Activated T-cell treated with anti-CD3 and anti-CD28 coated beads, Interleukin-2, amount 50 U/mL, for 72 hours (primary cell): ENCODE measurements around the gene PRKN. TPM values are rescaled to one million over a fixed set of nuclear protein-coding genes. Genes with fewer than 3 reads are reported as not detected.
"Not testable (repeated sequence)": the region's sequence is repeated elsewhere in the genome, so short reads cannot be mapped to it uniquely, and the experiment has no call there.

Experiments used
- ATAC-seq, 2 donors: fragments of 150-1000 bp; cut with Tn5 transposase; replicated peaks in 1 of 2; 2 replicates each; pipeline ENCODE4 v1.10.0; 2021; ENCODE audit warnings: moderate library complexity in 2 of 2, mild to moderate bottlenecking in 1 of 2
- DNase-seq, 2 donors: peaks; one replicate each; pipeline ENCODE4 v3.0.0; 2021 to 2022; ENCODE audit warnings: mixed read lengths in 1 of 2
- H3K27ac Mint-ChIP-seq: one replicate; pipeline ENCODE4 v1.8.0; 2022; ENCODE audit warnings: mild to moderate bottlenecking, moderate library complexity, mixed read lengths
- H3K27me3 Mint-ChIP-seq: one replicate; pipeline ENCODE4 v1.8.0; 2022; ENCODE audit warnings: low read depth, mixed read lengths
- H3K36me3 Mint-ChIP-seq, 2 donors: one replicate each; pipeline ENCODE4 v1.8.0; 2022; ENCODE audit warnings: mixed read lengths in 2 of 2, mild to moderate bottlenecking in 1 of 2; ENCODE audit not compliant: insufficient read depth in 2 of 2
- H3K4me1 Mint-ChIP-seq: one replicate; pipeline ENCODE4 v1.8.0; 2022; ENCODE audit warnings: low read depth, mixed read lengths
- H3K4me3 Mint-ChIP-seq, 2 donors: one replicate each; pipeline ENCODE4 v1.8.0; 2022; ENCODE audit warnings: mild to moderate bottlenecking in 2 of 2, mixed read lengths in 2 of 2, moderate library complexity in 2 of 2
- H3K9me3 Mint-ChIP-seq, 2 donors: one replicate each; pipeline ENCODE4 v1.8.0; 2022; ENCODE audit warnings: mixed read lengths in 2 of 2
- total RNA-seq, 2 donors: library from RNA; stranded (reverse); gene quantifications; one replicate each; pipeline ENCODE4 v1.2.3, GENCODE V29; 2022

Gene PRKN
- total RNA-seq, 2 donors from 2014 or later = 2.5 to 2.8 TPM

GRCh38 chr6:162683135-162683534, 44.4 kb downstream of the PRKN start:
- H3K4me1 Mint-ChIP-seq = no peaks in the 10 kb centered on the region
- DNase-seq (no peak), ATAC-seq (no peak)
- no peak overlapping the region for H3K4me3 Mint-ChIP-seq
- H3K27ac Mint-ChIP-seq = no peak overlapping the region
- H3K9me3 Mint-ChIP-seq = peaks cover 0 to 1% of the 10 kb centered on the region in 2 donors
- H3K36me3 Mint-ChIP-seq = no peaks in the 10 kb centered on the region
- no peaks in the 10 kb centered on the region for H3K27me3 Mint-ChIP-seq

GRCh38 chr6:162681447-162681846, 46.1 kb downstream of the PRKN start:
- Mint-ChIP-seq H3K4me1 (no peaks in the 10 kb centered on the region), H3K36me3 (no peaks in the 10 kb centered on the region), H3K27me3 (no peaks in the 10 kb centered on the region), H3K27ac (no peak overlapping the region), H3K9me3 (peaks cover 0 to 1% of the 10 kb centered on the region in 2 donors), H3K4me3 (no peak overlapping the region)
- ATAC-seq = no peak
- DNase-seq = no peak

- Mint-ChIP-seq H3K36me3 (no peaks in the 10 kb centered on the region), H3K27me3 (no peaks in the 10 kb centered on the region), H3K9me3 (peaks cover 0 to 1% of the 10 kb centered on the region in 2 donors), H3K27ac (no peak overlapping the region), H3K4me3 (no peak overlapping the region), H3K4me1 (no peaks in the 10 kb centered on the region)
- no peak for DNase-seq
- no peak for ATAC-seq
These were observed 46.7 kb downstream of the PRKN start for GRCh38 chr6:162680871-162681270.

- Mint-ChIP-seq H3K9me3 (peaks cover 0 to 1% of the 10 kb centered on the region in 2 donors), H3K36me3 (no peaks in the 10 kb centered on the region), H3K27me3 (no peaks in the 10 kb centered on the region), H3K27ac (no peak overlapping the region), H3K4me3 (no peak overlapping the region), H3K4me1 (no peaks in the 10 kb centered on the region)
- ATAC-seq (no peak), DNase-seq (no peak)
These were observed 47.2 kb downstream of the PRKN start for GRCh38 chr6:162680367-162680766.

GRCh38 chr6:162679681-162680080, 47.9 kb downstream of the PRKN start:
- ATAC-seq = no peak
- Mint-ChIP-seq H3K27me3 (no peaks in the 10 kb centered on the region), H3K4me3 (no peak overlapping the region), H3K27ac (no peak overlapping the region), H3K4me1 (no peaks in the 10 kb centered on the region), H3K36me3 (no peaks in the 10 kb centered on the region), H3K9me3 (peaks cover 1% of the 10 kb centered on the region in 2 donors)
- no peak for DNase-seq

- H3K9me3 Mint-ChIP-seq, H3K36me3 Mint-ChIP-seq, DNase-seq, H3K4me3 Mint-ChIP-seq, H3K27ac Mint-ChIP-seq, H3K27me3 Mint-ChIP-seq, ATAC-seq, H3K4me1 Mint-ChIP-seq: not testable (repeated sequence)
These were observed 48.7 kb downstream of the PRKN start for GRCh38 chr6:162678896-162679295.

- Mint-ChIP-seq H3K4me3 (no peak overlapping the region), H3K27me3 (no peaks in the 10 kb centered on the region), H3K9me3 (peaks cover 3 to 6% of the 10 kb centered on the region in 2 donors), H3K36me3 (no peaks in the 10 kb centered on the region), H3K27ac (no peak overlapping the region), H3K4me1 (no peaks in the 10 kb centered on the region)
- ATAC-seq = no peak
- DNase-seq = no peak
These were observed 52.1 kb downstream of the PRKN start for GRCh38 chr6:162675503-162675902.

GRCh38 chr6:162674452-162674851, 53.1 kb downstream of the PRKN start:
- Mint-ChIP-seq H3K9me3 (peaks cover 3 to 6% of the 10 kb centered on the region in 2 donors), H3K4me1 (no peaks in the 10 kb centered on the region), H3K27ac (no peak overlapping the region), H3K36me3 (no peaks in the 10 kb centered on the region), H3K27me3 (no peaks in the 10 kb centered on the region), H3K4me3 (no peak overlapping the region)
- DNase-seq (no peak), ATAC-seq (no peak)

- Mint-ChIP-seq H3K27ac (no peak overlapping the region), H3K9me3 (peaks cover 3 to 6% of the 10 kb centered on the region in 2 donors), H3K4me3 (no peak overlapping the region), H3K36me3 (no peaks in the 10 kb centered on the region), H3K4me1 (no peaks in the 10 kb centered on the region), H3K27me3 (no peaks in the 10 kb centered on the region)
- ATAC-seq (no peak), DNase-seq (no peak)
These were observed 55.9 kb downstream of the PRKN start for GRCh38 chr6:162671580-162672165.

GRCh38 chr6:162670345-162670744, 57.2 kb downstream of the PRKN start:
- H3K27me3 Mint-ChIP-seq = no peaks in the 10 kb centered on the region
- H3K36me3 Mint-ChIP-seq = no peaks in the 10 kb centered on the region
- DNase-seq (no peak), ATAC-seq (no peak)
- no peak overlapping the region for H3K4me3 Mint-ChIP-seq
- H3K27ac Mint-ChIP-seq = no peak overlapping the region
- no peaks in the 10 kb centered on the region for H3K4me1 Mint-ChIP-seq
- peaks cover 3 to 8% of the 10 kb centered on the region in 2 donors for H3K9me3 Mint-ChIP-seq

- no peak for ATAC-seq
- Mint-ChIP-seq H3K4me3 (no peak overlapping the region), H3K27me3 (no peaks in the 10 kb centered on the region), H3K27ac (no peak overlapping the region), H3K9me3 (peaks cover 2 to 6% of the 10 kb centered on the region in 2 donors), H3K36me3 (no peaks in the 10 kb centered on the region), H3K4me1 (no peaks in the 10 kb centered on the region)
- DNase-seq = no peak
These were observed 61.3 kb downstream of the PRKN start for GRCh38 chr6:162666246-162666645.

GRCh38 chr6:162653808-162654207, 73.8 kb downstream of the PRKN start:
- Mint-ChIP-seq H3K4me3 (no peak overlapping the region), H3K4me1 (no peaks in the 10 kb centered on the region), H3K9me3 (peaks cover 0 to 4% of the 10 kb centered on the region in 2 donors), H3K27ac (no peak overlapping the region), H3K27me3 (no peaks in the 10 kb centered on the region), H3K36me3 (no peaks in the 10 kb centered on the region)
- DNase-seq (no peak), ATAC-seq (no peak)

- no peak for ATAC-seq
- H3K4me1 Mint-ChIP-seq = no peaks in the 10 kb centered on the region
These were observed 76.1 kb downstream of the PRKN start for GRCh38 chr6:162651505-162651904.

GRCh38 chr6:162649271-162649670, 78.3 kb downstream of the PRKN start:
- Mint-ChIP-seq H3K4me1 (no peaks in the 10 kb centered on the region), H3K27me3 (no peaks in the 10 kb centered on the region), H3K36me3 (no peaks in the 10 kb centered on the region), H3K27ac (no peak overlapping the region), H3K4me3 (no peak overlapping the region), H3K9me3 (no peaks in the 10 kb centered on the region)
- ATAC-seq = no peak
- DNase-seq = no peak

More at GRCh38 chr6:162651505-162651904, 76.1 kb downstream of the PRKN start:
- Mint-ChIP-seq H3K4me3 (no peak overlapping the region), H3K27me3 (no peaks in the 10 kb centered on the region), H3K36me3 (no peaks in the 10 kb centered on the region), H3K9me3 (peaks cover 0 to 2% of the 10 kb centered on the region in 2 donors), H3K27ac (no peak overlapping the region)
- DNase-seq = no peak
